Motor neuron (in vitro differentiated cells): ENCODE measurements around the gene CCDC192. TPM values are rescaled to one million over a fixed set of nuclear protein-coding genes. Genes with fewer than 3 reads are reported as not detected.
"Not testable (repeated sequence)": the region's sequence is repeated elsewhere in the genome, so short reads cannot be mapped to it uniquely, and the experiment has no call there.

ENCODE experiments used
- ATAC-seq, 8 experiments: fragments of 200-7000 bp; cut with Tn5 transposase; replicated peaks in 6 of 8; 2 replicates each; pipeline ENCODE4 v1.8.0; 2021; ENCODE audit warnings: mild to moderate bottlenecking in 8 of 8, moderate library complexity in 8 of 8
- H3K27ac ChIP-seq, 2 donors: fragments of 250-450 bp; sonication (Bioruptor Pico); 2 replicates each; pipeline ENCODE4 v1.9.0; 2021; ENCODE audit warnings: antibody characterized with exemption in 2 of 2, mild to moderate bottlenecking in 2 of 2, moderate library complexity in 1 of 2
- H3K4me1 ChIP-seq, 2 donors: fragments of 250-450 bp; sonication (Bioruptor Pico); replicated peaks in 1 of 2; 2 replicates each; pipeline ENCODE4 v1.6.1; 2021; ENCODE audit warnings: antibody characterized with exemption in 2 of 2, mild to moderate bottlenecking in 2 of 2, moderate library complexity in 1 of 2
- H3K4me3 ChIP-seq, 5 donors: fragments of 250-450 bp; sonication (Bioruptor Pico); 2 replicates each; pipeline ENCODE4 v1.9.0; 2021; ENCODE audit warnings: antibody characterized with exemption in 5 of 5, mild to moderate bottlenecking in 5 of 5, moderate library complexity in 4 of 5
- WGBS, 10 experiments: fragments of 450-650 bp; shearing (Covaris generic); methylation state at CpG; one replicate each; pipeline ENCODE4 v1.0.0; 2022; 5-methylcytosine and 5-hydroxymethylcytosine counted together
- in situ Hi-C, 9 experiments: fragments of 400-800 bp; cut with MboI; loops; one replicate each; pipeline ENCODE4 v1.15.0; 2021; ENCODE audit warnings: low sequenced_read_pairs in 9 of 9, low pct_unique_long_range_greater_than_20kb in 2 of 9; ENCODE audit not compliant: unreplicated experiment in 9 of 9
- total RNA-seq, 8 experiments: library from RNA; unstranded; fragments of 300-600 nt; gene quantifications; 2 replicates each; pipeline versions ENCODE4 v1.2.3 to v1.2.4, GENCODE V29; 2022

Gene CCDC192
- total RNA-seq = 1 to 10 TPM in 4 of 8 experiments, under 1 TPM in 3, not detected in 1; 0.38 to 2.0 (median 1.2) TPM

GRCh38 chr5:127702926-127703561 is at the start of gene CCDC192:
CCDC192 (plus strand) TSS chr5:127703391; CDS start chr5:127703446, 55 bp downstream.
- in situ Hi-C loops = no loop called here
- ATAC-seq = peak in 7 of 8 experiments; percentile 59 to 92 (median 89)
- Histone ChIP-seq H3K4me3 (no peak within 1 kb of the TSS), H3K27ac (peak within 1 kb of the TSS; percentile 45 to 47), H3K4me1 (peaks cover 29 to 35% of the 10 kb centered on the region in 2 donors)
- 0 to 44% (median 21%) methylated on average over 1 to 4 of the region's 5 CpGs; no CpG with 5 or more reads in 6 of the 10 experiments for WGBS, 10 experiments

GRCh38 chr5:127656825-127657224 is 46.4 kb upstream of the CCDC192 start:
- no peak for ATAC-seq
- no peak overlapping the region for H3K27ac ChIP-seq
- WGBS, 10 experiments = 0 to 100% (median 61%) methylated on average over 1 to 5 of the region's 6 CpGs; no CpG with 5 or more reads in 1 of the 10 experiments
- H3K4me1 ChIP-seq = peaks cover 20 to 27% of the 10 kb centered on the region in 2 donors
- in situ Hi-C loops = no loop called here
- no peak overlapping the region for H3K4me3 ChIP-seq

DNA sequence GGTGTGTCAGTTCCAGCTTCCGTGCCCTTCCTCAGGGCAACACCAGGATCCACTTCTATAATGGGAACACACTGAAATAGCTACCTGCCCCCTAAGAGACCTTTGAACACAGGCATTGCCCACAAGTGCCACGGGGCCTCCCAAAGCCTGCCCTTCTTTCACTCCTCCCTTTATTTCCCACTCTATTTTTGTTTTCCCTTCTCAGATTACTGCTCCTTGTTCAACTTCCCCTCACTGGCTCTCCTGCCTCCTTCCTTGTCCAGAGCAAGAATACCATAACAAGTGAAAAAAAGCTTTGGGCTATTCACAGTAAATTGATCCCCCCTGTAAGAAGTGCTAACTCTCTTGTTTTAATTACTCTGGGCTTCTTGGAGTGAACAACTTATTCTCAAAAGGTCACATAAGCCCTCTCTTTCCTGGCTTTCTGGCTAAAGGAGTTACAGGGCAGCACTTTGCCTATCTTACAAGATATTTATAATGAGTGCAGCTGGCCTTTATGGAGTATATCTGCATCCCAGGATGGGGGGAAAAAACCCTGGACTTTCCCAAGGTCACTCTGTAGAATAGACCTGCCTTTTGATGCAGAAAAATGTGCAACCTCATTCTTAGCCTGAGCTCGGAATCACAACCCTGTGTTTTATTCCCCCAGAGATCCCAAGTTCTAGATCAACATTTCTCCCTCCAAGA is 43.0 kb upstream of the CCDC192 start:
- no peak overlapping the region for H3K27ac ChIP-seq
- 27 to 88% (median 60%) methylated on average over 1 to 3 of the region's 3 CpGs; no CpG with 5 or more reads in 1 of the 10 experiments for WGBS, 10 experiments
- peaks cover 13 to 21% of the 10 kb centered on the region in 2 donors for H3K4me1 ChIP-seq
- in situ Hi-C loops = no loop called here
- H3K4me3 ChIP-seq = no peak overlapping the region
- peak in 2 of 8 experiments; percentile 49 to 63 for ATAC-seq

GRCh38 chr5:127664093-127664492 is 39.1 kb upstream of the CCDC192 start:
- H3K4me3 ChIP-seq = no peak overlapping the region

DNA sequence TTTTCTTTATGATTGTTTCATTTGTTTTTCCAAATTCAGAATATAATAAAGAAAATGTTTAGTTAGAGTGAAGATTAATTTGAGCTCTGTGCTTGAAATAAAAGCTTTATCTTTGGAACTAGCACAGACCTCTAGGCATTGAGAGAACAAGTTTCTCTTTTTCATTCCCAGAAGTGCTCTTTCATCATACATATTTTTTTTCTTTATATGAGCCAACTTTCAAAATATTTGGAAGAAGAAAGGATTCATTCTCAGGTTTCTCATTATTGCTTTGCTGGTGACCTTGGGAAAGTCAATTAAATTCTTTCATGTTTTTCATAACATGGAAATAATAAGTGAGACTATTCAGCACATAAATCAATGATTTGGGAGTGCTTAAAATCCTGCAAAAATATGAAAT is 37.5 kb upstream of the CCDC192 start:
- H3K27ac ChIP-seq = no peak overlapping the region
- no peak for ATAC-seq
- in situ Hi-C loops = no loop called here
- H3K4me1 ChIP-seq = peaks cover 2 to 4% of the 10 kb centered on the region in 2 donors
- no peak overlapping the region for H3K4me3 ChIP-seq

More at GRCh38 chr5:127664093-127664492, 39.1 kb upstream of the CCDC192 start:
- ATAC-seq = peak in 1 of 8 experiments; percentile 67
- peaks cover 2 to 14% of the 10 kb centered on the region in 2 donors for H3K4me1 ChIP-seq
- WGBS, 10 experiments = 38 to 100% (median 93%) methylated on average over 2 to 4 of the region's 5 CpGs; no CpG with 5 or more reads in 3 of the 10 experiments
- H3K27ac ChIP-seq = no peak overlapping the region
- in situ Hi-C loops = no loop called here

DNA sequence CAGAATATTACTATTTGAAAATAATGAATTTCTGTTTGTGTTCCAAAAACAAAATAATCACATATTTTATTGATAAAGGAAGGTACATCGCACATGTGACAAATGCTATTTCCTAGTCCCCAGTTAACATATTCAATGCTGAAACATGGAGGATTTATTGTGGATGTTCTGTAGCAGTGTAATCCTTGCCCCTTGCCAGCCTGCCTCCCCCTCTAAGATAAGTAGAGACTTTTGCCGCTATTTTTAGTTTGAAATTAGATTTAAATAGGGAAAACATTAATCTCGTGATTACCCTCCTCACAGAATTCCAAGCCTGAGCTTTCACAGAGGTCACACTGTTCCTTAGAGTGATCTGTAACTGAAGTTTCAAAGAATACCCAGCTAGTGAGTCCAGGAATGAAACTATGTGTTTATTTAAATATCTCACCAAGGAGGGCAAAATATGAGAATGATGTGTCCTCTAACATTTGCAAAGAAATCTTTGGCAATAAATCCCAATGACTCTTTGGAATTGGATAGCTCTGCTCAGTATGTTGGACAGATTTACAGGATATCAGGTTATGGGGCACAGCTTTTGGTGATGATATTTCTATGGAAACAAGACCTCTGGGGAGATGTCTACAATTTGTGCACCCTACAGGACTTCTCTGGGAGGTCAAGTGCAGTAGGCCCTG is 37.0 kb upstream of the CCDC192 start:
- WGBS, 10 experiments = 8 to 100% (median 77%) methylated on average over 1 to 3 of the region's 3 CpGs; no CpG with 5 or more reads in 2 of the 10 experiments
- Histone ChIP-seq H3K27ac (no peak overlapping the region), H3K4me1 (peaks cover 2 to 4% of the 10 kb centered on the region in 2 donors), H3K4me3 (no peak overlapping the region)
- in situ Hi-C loops = no loop called here
- ATAC-seq = peak in 1 of 8 experiments; percentile 13

DNA sequence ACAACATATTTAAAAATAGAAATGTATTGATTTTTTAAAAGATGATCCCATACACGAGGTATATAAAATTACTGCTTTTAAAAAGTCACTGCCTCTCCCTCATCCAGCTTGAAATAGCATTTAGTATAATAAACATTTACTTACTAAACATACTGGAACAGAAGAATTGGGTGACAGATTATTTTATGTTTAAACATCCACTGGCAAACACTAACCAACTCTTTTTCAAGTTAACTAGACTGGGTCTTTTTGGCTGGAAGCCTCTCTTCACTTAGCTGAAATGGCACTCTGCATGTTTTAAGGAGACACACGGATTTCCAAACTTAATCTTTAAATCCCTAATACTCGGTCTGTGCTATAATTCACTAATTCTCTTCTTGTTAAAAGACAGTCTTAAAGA is 35.3 kb upstream of the CCDC192 start:
- no peak overlapping the region for H3K27ac ChIP-seq
- H3K4me1 ChIP-seq = peaks cover 2 to 3% of the 10 kb centered on the region in 2 donors
- in situ Hi-C loops = no loop called here
- 16 to 100% (median 51%) methylated on average over 1 to 3 of the region's 3 CpGs for WGBS, 10 experiments
- peak in 1 of 8 experiments; percentile 36 for ATAC-seq
- no peak overlapping the region for H3K4me3 ChIP-seq

DNA sequence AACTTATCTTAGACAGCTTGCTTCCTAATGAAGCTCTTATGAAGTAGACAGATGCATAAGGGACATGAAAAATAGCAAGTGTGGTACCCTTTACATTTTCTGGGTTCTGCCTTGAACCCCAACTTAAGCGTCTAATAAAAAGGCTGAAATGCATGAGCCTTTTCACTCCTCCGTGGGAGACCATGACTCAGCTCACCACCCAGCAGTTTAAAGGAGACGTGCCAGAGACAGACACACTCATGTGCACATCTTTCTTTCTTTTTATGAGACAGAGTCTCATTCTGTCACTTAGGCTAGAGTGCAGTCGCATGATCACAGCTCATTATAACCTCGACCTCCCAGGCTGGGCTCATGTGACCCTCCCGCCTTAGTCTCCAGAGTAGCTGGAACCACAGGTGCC is 32.0 kb upstream of the CCDC192 start:
- WGBS, 10 experiments = 48 to 96% (median 80%) methylated on average over 1 to 6 of the region's 6 CpGs; no CpG with 5 or more reads in 4 of the 10 experiments
- Histone ChIP-seq H3K4me3 (no peak overlapping the region), H3K27ac (no peak overlapping the region), H3K4me1 (no peaks in the 10 kb centered on the region)
- in situ Hi-C loops = no loop called here
- ATAC-seq = peak in 3 of 8 experiments; percentile 26 to 47 (median 39)

GRCh38 chr5:127673117-127673800 is 29.9 kb upstream of the CCDC192 start:
- WGBS, 10 experiments = 0 to 100% (median 84%) methylated on average over 1 to 2 of the region's 2 CpGs

DNA sequence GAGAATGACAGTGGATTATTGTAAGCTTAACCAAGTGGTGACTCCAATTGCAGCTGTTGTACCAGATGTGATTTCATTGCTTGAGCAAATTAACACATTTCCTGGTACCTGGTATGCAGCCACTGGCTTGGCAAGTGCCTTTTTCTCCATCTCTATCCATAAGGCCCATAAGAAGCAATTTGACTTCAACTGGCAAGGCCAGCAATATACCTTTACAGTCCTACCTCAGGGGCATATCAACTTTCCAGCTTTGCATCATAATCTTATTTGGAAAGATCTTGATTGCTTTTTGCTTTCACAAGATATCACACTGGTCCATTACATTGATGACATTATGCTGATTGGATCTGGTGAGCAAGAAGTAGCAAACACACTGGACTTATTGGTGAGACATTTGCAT is 26.2 kb upstream of the CCDC192 start:
- H3K4me3 ChIP-seq, ATAC-seq, H3K4me1 ChIP-seq, H3K27ac ChIP-seq, in situ Hi-C loops: not testable (repeated sequence)

More at GRCh38 chr5:127673117-127673800, 29.9 kb upstream of the CCDC192 start:
- H3K27ac ChIP-seq = no peak overlapping the region
- no peaks in the 10 kb centered on the region for H3K4me1 ChIP-seq
- H3K4me3 ChIP-seq = no peak overlapping the region
- in situ Hi-C loops = no loop called here
- peak in 3 of 8 experiments; percentile 100 for ATAC-seq

DNA sequence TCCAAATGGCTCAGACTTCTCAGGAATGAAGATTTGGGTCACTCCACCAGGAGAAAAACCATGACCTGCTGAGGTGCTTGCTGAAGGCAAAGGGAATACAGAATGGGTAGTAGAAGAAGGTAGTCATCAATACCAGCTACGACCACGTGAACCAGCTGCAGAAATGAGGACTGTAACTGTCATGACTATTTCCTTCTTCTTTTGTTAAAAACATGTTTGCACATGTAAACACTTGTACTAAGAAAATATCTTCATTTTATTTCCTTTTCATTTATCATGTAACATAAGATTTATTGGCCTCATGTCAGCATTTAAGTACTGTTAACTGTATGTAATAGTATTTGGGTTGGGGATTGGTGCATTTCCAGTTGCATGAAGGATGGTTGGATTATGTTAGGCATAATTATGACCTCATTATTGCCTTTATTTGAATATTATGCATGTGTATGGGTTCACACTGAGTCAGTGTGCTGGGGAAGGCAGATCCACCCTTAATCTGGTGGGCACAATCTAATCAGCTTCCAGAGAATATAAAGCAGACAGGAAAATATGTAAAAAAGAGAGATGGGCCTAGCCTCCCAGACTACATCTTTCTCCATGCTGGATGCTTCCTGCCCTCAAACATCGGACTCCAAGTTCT is 23.4 kb upstream of the CCDC192 start:
- ATAC-seq = peak in 3 of 8 experiments; percentile 65 to 88 (median 84)
- 0 to 100% (median 88%) methylated on average over 1 to 3 of the region's 3 CpGs; no CpG with 5 or more reads in 2 of the 10 experiments for WGBS, 10 experiments
- H3K27ac ChIP-seq, in situ Hi-C loops, H3K4me3 ChIP-seq, H3K4me1 ChIP-seq: not testable (repeated sequence)

GRCh38 chr5:127680595-127680994 is 22.6 kb upstream of the CCDC192 start:
- WGBS, 10 experiments = 47 to 100% (median 88%) methylated on average over 1 of the region's 1 CpG; no CpG with 5 or more reads in 1 of the 10 experiments

More at GRCh38 chr5:127680595-127680994, 22.6 kb upstream of the CCDC192 start:
- H3K4me3 ChIP-seq = no peak overlapping the region
- in situ Hi-C loops = no loop called here
- no peak for ATAC-seq
- H3K27ac ChIP-seq = no peak overlapping the region
- H3K4me1 ChIP-seq = no peaks in the 10 kb centered on the region
